GM21528 (cell line): Measurements from ENCODE around the gene SPATA22.
"Not testable (repeated sequence)": the region's sequence is repeated elsewhere in the genome, so short reads cannot be mapped to it uniquely, and the experiment has no call there.

ENCODE experiments used
- ATAC-seq: cut with Tn5 transposase; IDR thresholded peaks from one replicate; pipeline ENCODE4 v1.9.1; 2021; ENCODE audit warnings: mild to moderate bottlenecking, moderate library complexity; ENCODE audit not compliant: unreplicated experiment, low FRiP score

SPATA22 gene

DNA sequence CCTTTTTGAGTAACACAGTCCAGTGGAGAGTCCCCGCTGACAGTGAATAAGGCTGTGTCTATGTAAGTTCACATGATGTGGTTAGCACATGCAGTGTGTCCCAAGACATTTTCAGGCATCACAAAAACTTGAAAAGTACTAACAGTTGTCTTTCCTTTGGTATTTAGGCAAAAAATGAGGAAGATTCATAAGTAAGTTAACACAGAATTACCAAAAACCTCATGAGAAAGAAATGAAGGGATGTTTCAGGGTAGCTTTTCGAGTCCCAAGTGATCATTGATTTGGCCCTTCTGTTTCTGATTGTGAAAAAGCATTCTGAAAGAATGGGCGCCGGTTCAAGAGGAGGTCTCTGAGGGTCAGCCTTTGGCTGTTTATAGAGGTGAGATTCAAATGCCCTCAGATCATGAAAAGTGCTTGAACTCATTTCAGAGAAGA lies 3.6 kb upstream of the SPATA22 start:
- ATAC-seq = no peak

GRCh38 chr17:3474212-3474611 lies 2.6 kb upstream of the SPATA22 start:
- no peak for ATAC-seq

DNA sequence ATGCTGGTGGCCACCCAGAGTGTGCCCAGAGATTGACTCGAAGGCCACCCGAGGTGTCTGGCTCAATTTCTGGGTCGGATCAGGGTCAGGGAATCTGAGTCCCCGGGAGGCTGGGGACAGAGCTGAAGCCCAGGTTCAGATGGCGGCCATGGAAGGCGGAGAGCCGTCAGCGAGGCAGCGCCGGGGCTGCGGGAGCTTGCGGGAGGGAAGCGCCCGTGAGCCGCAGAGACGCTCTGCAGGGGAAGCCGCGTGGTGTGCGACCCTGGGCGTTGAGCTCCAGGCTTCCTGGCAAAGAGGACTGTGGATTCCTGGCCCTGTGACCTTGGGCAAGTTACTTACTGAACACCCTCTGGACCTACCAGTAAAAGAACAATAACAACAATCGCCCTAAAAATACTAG lies 518 bp upstream of the SPATA22 start:
- no peak for ATAC-seq

GRCh38 chr17:3469529-3469928 lies 2.1 kb downstream of the SPATA22 start:
- no peak for ATAC-seq

DNA sequence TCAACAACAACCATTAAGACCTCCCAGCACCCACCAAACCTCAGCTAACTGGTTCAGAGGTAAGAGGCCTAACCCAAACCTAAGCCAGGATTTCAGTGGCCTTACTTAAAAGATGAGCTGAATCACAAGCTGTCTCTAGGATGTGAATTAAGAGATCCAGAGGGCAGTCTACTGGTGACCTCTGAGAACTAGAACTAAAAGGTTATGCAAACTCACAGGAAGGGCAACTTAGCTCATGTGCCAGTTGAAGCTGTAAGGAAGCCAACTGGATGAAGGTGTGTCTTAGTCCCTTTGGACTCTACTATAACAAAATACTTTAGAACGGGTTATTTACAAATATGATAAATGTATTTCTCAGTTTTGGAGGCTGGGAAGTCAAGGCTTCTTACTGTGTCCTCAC lies 5.3 kb downstream of the SPATA22 start:
- ATAC-seq = not testable (repeated sequence)

GRCh38 chr17:3448059-3448665 lies 23.5 kb downstream of the SPATA22 start:
- ATAC-seq = no peak

DNA sequence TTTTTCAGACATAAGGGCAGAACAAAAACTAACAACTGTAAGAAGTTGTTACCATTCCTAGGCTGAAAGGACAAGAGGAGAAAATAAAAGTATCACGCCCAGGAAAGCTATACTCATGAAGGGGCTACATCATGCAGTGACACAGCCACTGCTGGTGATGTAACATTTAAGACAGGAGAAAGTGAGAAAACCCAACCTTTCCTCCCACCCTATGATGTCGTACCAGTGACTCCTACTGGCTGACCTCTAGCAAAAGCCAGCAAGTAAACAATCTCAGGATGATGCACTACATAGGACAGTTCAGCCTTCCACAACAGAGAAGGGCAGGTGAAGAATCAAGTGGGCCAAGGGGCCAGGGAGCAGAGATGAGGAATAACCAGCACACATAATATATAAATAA lies 24.0 kb downstream of the SPATA22 start:
- ATAC-seq = no peak

GRCh38 chr17:3440451-3440850 lies 31.2 kb downstream of the SPATA22 start:
- ATAC-seq = no peak

GRCh38 chr17:3438368-3438767 lies 33.3 kb downstream of the SPATA22 start:
- ATAC-seq = no peak

- no peak for ATAC-seq
Measured at GRCh38 chr17:3433741-3434140, 37.9 kb downstream of the SPATA22 start, which contains the start of gene OR1E2. Gene OR1E2, minus strand, starts transcription at chr17:3433841. Its CDS starts 0 bp downstream, at chr17:3433841.

- ATAC-seq = not testable (repeated sequence)
Measured at GRCh38 chr17:3433215-3433614, 38.4 kb downstream of the SPATA22 start.

DNA sequence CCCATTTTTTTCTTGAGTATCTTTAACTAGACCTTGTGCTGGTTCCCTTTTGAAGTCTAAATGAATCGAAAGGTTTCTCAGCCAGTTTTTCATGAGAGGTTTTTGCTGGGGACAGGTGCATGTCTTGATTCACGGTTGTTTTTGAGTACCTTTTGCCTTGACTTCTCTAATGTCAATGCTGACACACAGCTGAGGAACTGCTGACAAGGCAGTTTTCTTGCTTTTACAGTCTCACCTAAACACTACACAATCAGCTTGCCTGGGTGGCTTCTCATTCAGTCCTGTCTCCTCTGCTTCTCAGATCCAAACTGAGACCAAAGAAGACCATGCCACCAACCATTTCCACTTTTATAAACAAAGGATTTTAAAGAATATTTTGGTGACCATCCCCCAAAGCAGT lies 53.4 kb downstream of the SPATA22 start:
- ATAC-seq = no peak

GRCh38 chr17:3415610-3416009 lies 56.0 kb downstream of the SPATA22 start:
- ATAC-seq = no peak

- ATAC-seq = not testable (repeated sequence)
Measured at GRCh38 chr17:3412216-3412615, 59.4 kb downstream of the SPATA22 start.

- no peak for ATAC-seq
Measured at GRCh38 chr17:3411070-3411469, 60.5 kb downstream of the SPATA22 start, which contains the start of gene OR3A3. Gene OR3A3, plus strand, starts transcription at chr17:3411370.

GRCh38 chr17:3403856-3404255 lies 67.8 kb downstream of the SPATA22 start:
- ATAC-seq = not testable (repeated sequence)

DNA sequence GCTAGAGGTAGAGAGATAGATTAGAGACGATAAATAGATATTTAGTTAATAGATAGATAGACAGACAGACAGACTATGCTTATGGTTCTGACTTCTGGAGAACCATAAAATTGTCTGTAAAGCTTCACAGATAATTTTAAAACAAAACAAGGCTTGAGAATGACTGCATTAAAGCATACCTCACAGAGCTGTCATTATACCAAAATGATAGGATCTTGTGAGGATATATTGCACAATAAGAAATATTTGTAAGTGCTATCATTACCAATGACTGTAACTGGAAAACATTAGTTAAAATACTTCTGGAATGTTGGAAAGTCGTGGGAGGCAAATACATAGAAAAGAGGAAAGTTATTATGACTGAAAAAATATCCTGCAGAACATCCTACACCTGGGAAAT lies 69.8 kb downstream of the SPATA22 start:
- no peak for ATAC-seq

DNA sequence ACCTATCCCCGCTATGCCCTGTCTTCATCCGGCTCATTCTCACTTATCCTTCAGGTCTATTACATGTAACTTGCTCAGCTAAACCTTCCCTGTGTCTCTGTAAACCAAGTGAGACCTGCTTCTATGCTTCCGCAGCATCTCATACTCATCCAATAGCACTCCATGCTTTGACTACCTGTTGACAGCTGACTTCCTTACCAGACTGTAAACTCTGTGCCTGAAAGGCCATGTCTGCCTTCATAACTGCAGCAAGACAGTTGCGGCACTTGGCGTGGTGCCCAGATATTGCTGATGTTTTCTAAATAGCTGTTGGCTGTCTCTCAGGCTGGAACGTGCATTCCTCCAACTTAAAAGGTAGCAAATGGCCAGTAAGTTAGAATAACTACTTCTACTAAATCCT lies 71.6 kb downstream of the SPATA22 start:
- no peak for ATAC-seq

- no peak for ATAC-seq
Measured at GRCh38 chr17:3398310-3398709, 73.3 kb downstream of the SPATA22 start, which contains the start of gene OR1E1. Gene OR1E1, minus strand, starts transcription at chr17:3398410. Its CDS starts 0 bp downstream, at chr17:3398410.

DNA sequence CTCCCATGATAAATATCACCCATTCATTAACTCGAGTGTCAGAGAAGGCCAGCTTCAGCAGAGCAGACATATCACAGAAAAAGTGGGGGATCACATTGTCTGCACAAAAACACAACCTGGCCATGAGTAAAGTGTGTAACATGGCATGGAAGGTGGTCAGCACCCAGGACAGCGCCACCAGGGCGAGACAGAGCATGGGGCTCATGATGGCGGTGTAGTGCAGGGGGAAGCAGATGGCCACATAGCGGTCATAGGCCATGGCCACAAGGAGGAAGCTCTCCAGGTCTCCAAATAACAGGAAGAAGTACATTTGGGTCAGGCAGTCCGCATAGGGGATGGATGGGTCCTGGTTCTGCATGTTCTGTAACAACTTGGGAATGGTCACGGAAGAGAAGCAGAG lies 73.8 kb downstream of the SPATA22 start:
- ATAC-seq = not testable (repeated sequence)
